ENCODE results near the gene RPEL1. TPM values are rescaled to one million over a fixed set of nuclear protein-coding genes. Genes with fewer than 3 reads are reported as not detected.

Gene RPEL1
- polyA plus RNA-seq, 1 donor from 2014 or later, result not detected

- H3K79me2 ChIP-seq (replicated peaks; ENCODE audit: insufficient read depth, low read length), result no peaks in the 10 kb centered on the region
- H3F3A ChIP-seq (ENCODE audit: insufficient read depth, low read length, poor library complexity, severe bottlenecking), result no peaks in the 10 kb centered on the region
- H3K27me3 ChIP-seq (ENCODE audit: insufficient read depth, low read depth, low read length), result no peaks in the 10 kb centered on the region
- no peak overlapping the region for H3K27ac ChIP-seq (ENCODE audit: low read length)
- H3K4me2 ChIP-seq (ENCODE audit: low read length), result no peak overlapping the region
- no peak overlapping the region for H2AFZ ChIP-seq (ENCODE audit: low read depth, low read length)
- no peaks in the 10 kb centered on the region for H4K20me1 ChIP-seq (ENCODE audit: insufficient read depth)
- no peak overlapping the region for H3K4me3 ChIP-seq (ENCODE audit: low read length)
- H3K9ac ChIP-seq (ENCODE audit: low read length), result no peak overlapping the region
- H3K9me3 ChIP-seq (ENCODE audit: low read length), result no peaks in the 10 kb centered on the region
- TF ChIP-seq EP300 (conservative IDR thresholded peaks at IDR 0.05; ENCODE audit: poor library complexity, severe bottlenecking) (no peak), REST (IDR thresholded peaks at IDR 0.05; ENCODE audit: borderline replicate concordance) (no peak), EZH2 (IDR thresholded peaks at IDR 0.05; ENCODE audit: borderline replicate concordance, insufficient read depth, low read length, poor library complexity, severe bottlenecking) (no peak), MXI1 (conservative IDR thresholded peaks at IDR 0.05; ENCODE audit: poor library complexity, severe bottlenecking) (no peak), SMC3 (conservative IDR thresholded peaks at IDR 0.05; ENCODE audit: poor library complexity) (no peak), TAF1 (IDR thresholded peaks at IDR 0.05; ENCODE audit: low read depth) (no peak), RAD21 (conservative IDR thresholded peaks at IDR 0.05) (no peak), CTCF (IDR thresholded peaks at IDR 0.05; ENCODE audit: poor library complexity, severe bottlenecking) (no peak), POLR2AphosphoS5 (IDR thresholded peaks at IDR 0.05) (no peak)
- no peaks in the 10 kb centered on the region for H3K9me2 ChIP-seq (ENCODE audit: insufficient read depth, low read length)
- H3K36me3 ChIP-seq (ENCODE audit: insufficient read depth, low read length), result no peaks in the 10 kb centered on the region
These were observed 16.5 kb downstream of the RPEL1 start for GRCh38 chr10:103262229-103262628.

- TF ChIP-seq SMC3 (conservative IDR thresholded peaks at IDR 0.05; ENCODE audit: poor library complexity) (no peak), EP300 (conservative IDR thresholded peaks at IDR 0.05; ENCODE audit: poor library complexity, severe bottlenecking) (no peak), REST (IDR thresholded peaks at IDR 0.05; ENCODE audit: borderline replicate concordance) (peak; percentile 71), EZH2 (IDR thresholded peaks at IDR 0.05; ENCODE audit: borderline replicate concordance, insufficient read depth, low read length, poor library complexity, severe bottlenecking) (no peak), MXI1 (conservative IDR thresholded peaks at IDR 0.05; ENCODE audit: poor library complexity, severe bottlenecking) (no peak), CTCF (IDR thresholded peaks at IDR 0.05; ENCODE audit: poor library complexity, severe bottlenecking) (no peak), POLR2AphosphoS5 (IDR thresholded peaks at IDR 0.05) (no peak), RAD21 (conservative IDR thresholded peaks at IDR 0.05) (no peak)
- no peaks in the 10 kb centered on the region for H3K27me3 ChIP-seq (ENCODE audit: insufficient read depth, low read depth, low read length)
- no peak overlapping the region for H3K27ac ChIP-seq (ENCODE audit: low read length)
- no peak overlapping the region for H2AFZ ChIP-seq (ENCODE audit: low read depth, low read length)
- no peaks in the 10 kb centered on the region for H4K20me1 ChIP-seq (ENCODE audit: insufficient read depth)
- H3K9ac ChIP-seq (ENCODE audit: low read length), result no peak overlapping the region
- no peaks in the 10 kb centered on the region for H3K9me3 ChIP-seq (ENCODE audit: low read length)
- H3F3A ChIP-seq (ENCODE audit: insufficient read depth, low read length, poor library complexity, severe bottlenecking), result no peaks in the 10 kb centered on the region
- no peaks in the 10 kb centered on the region for H3K79me2 ChIP-seq (replicated peaks; ENCODE audit: insufficient read depth, low read length)
- H3K36me3 ChIP-seq (ENCODE audit: insufficient read depth, low read length), result no peaks in the 10 kb centered on the region
- no peaks in the 10 kb centered on the region for H3K9me2 ChIP-seq (ENCODE audit: insufficient read depth, low read length)
- no peak overlapping the region for H3K4me3 ChIP-seq (ENCODE audit: low read length)
- H3K4me2 ChIP-seq (ENCODE audit: low read length), result no peak overlapping the region
These were observed 20.1 kb downstream of the RPEL1 start for GRCh38 chr10:103265717-103266329.
